HG02840 (cell line): Measurements from ENCODE around the gene C19orf47.
"Not testable (repeated sequence)": the region's sequence is repeated elsewhere in the genome, so short reads cannot be mapped to it uniquely, and the experiment has no call there.

Experiments
- ATAC-seq: cut with Tn5 transposase; IDR thresholded peaks from one replicate; pipeline ENCODE4 v1.9.1; 2021; ENCODE audit warnings: mild to moderate bottlenecking, moderate library complexity, moderate number of reproducible peaks; ENCODE audit not compliant: unreplicated experiment, low FRiP score

The C19orf47 gene

GRCh38 chr19:40378509-40378908 lies 30.3 kb upstream of the C19orf47 start:
- ATAC-seq = no peak

- no peak for ATAC-seq
Measured at GRCh38 chr19:40377876-40378385, 29.7 kb upstream of the C19orf47 start.

DNA sequence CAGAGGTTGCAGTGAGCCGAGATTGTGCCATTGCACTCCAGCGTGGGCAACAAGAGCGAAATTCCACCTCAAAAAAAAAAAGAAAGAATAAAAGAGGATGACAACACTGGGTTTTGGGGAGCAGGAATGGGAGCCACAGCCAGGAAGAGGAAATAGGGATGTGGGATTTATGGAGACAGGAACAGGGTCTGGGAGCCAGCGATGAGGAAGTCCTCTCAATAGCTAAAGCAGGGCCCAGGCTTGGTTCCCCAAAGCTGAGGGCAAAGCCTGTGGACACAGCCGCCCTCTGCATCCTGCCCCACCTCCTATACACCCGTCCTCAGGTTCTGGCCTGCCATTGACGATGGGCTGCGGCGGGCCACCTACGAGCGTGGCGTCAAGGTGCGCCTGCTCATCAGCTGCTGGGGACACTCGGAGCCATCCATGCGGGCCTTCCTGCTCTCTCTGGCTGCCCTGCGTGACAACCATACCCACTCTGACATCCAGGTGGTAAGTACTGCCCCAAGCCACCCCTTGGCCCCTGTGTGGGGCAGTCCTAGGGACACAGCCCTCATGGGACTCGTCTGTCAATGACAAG lies 28.2 kb upstream of the C19orf47 start:
- no peak for ATAC-seq

GRCh38 chr19:40374084-40374483 lies 25.9 kb upstream of the C19orf47 start:
- ATAC-seq = no peak

DNA sequence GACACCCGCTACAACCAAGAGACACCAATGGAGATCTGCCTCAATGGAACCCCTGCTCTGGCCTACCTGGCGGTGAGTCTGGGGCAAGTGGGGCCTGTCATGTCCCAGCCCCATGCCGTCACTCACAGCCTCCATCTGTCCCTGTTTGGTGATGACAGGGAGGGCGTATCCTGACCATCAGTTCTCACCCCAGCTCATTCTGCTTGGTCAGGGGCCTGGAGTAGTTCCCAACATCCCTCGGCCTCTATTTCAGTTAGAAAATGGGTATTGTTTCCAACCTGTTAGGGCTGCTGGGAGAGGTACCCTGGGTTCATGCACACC lies 23.6 kb upstream of the C19orf47 start:
- ATAC-seq = no peak

- no peak for ATAC-seq
Measured at GRCh38 chr19:40370997-40371801, 23.0 kb upstream of the C19orf47 start.

DNA sequence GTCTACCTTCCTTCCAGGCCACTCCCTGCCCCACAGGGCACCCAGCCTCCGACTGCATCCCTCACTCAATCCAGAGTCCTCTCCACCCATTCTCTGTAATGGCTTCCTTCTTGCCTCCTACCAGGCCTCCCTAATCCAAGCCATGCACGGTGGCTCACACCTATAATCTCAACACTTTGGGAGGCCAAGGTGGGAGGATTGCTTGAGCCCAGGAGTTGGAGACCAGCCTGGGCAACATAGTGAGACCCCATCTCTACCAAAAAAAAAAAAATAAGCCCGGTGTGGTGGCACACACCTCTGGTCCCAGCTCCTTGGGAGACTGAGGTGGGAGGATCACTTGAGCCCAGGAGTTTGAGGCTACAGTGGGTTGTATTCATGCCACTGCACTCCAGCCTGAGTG lies 22.1 kb upstream of the C19orf47 start:
- not testable (repeated sequence) for ATAC-seq

DNA sequence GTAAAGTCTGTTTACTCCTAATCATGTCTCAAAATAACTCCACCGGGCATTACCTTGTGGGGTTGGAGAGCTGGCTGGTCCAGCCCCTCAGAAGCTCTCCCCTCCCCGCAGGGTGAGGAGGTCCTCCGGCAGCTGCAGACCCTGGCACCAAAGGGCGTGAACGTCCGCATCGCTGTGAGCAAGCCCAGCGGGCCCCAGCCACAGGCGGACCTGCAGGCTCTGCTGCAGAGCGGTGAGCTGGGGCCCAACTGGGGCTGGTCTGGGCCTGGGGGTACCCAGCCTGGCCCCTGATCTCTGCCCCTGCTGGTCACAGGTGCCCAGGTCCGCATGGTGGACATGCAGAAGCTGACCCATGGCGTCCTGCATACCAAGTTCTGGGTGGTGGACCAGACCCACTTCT lies 21.6 kb upstream of the C19orf47 start:
- no peak for ATAC-seq

- ATAC-seq = no peak
Measured at GRCh38 chr19:40367577-40368434, 19.6 kb upstream of the C19orf47 start.

- no peak for ATAC-seq
Measured at GRCh38 chr19:40366697-40367561, 18.7 kb upstream of the C19orf47 start.

- ATAC-seq = no peak
Measured at GRCh38 chr19:40365613-40366401, 17.6 kb upstream of the C19orf47 start.

- no peak for ATAC-seq
Measured at GRCh38 chr19:40365010-40365409, 16.8 kb upstream of the C19orf47 start.

DNA sequence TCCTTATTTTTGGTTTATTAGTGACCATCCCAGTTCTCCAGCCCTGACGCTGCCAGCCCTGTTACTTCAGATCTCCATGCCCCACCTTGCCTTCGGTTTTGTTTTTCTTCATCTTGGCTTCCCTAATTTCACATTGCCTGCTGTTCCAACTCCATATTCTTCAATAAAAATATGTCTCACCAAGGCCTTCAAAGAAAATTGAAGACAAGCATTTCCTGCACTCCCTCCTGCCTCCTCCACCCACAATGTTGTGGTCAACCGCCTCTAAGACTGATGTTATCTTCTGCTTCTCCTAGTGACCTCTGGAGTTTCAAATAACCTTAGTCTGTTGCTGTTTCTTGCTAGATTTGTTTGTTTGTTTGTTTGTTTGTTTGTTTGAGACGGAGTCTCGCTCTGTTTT lies 14.9 kb upstream of the C19orf47 start:
- no peak for ATAC-seq

DNA sequence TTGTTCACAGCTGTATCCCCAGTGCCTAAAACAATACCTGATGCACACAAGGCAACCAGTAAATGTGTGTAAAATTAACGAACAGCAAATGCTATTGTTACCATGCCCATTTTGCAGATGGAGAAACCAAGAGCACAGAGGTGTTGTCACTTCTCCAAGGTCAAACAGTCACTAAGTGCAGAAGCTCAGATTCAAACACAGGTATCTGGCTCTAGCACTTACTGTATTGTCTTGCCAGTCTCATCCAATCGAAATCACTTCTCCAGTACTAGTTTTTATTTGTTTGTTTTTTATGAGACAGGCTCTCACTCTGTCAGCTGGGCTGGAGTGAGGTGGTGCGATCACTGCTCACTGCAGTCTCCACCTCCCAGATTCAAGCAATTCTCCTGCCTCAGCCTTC lies 14.0 kb upstream of the C19orf47 start:
- no peak for ATAC-seq

- no peak for ATAC-seq
Measured at GRCh38 chr19:40360708-40361241, 12.6 kb upstream of the C19orf47 start.

- ATAC-seq = no peak
Measured at GRCh38 chr19:40360020-40360707, 12.0 kb upstream of the C19orf47 start.

- no peak for ATAC-seq
Measured at GRCh38 chr19:40358773-40359172, 10.6 kb upstream of the C19orf47 start.

GRCh38 chr19:40357640-40358039 lies 9.4 kb upstream of the C19orf47 start:
- ATAC-seq = no peak
